Embryonic facial prominence (tissue), 1 donor: ENCODE results near the gene COLEC12.

Experiments
- DNase-seq: peaks from one replicate; pipeline ENCODE4 v3.0.0-alpha.2; 2016; ENCODE audit errors: extremely low spot score

The COLEC12 gene

GRCh38 chr18:475202-476031 lies 25.1 kb downstream of the COLEC12 start:
- no peak for DNase-seq

DNA sequence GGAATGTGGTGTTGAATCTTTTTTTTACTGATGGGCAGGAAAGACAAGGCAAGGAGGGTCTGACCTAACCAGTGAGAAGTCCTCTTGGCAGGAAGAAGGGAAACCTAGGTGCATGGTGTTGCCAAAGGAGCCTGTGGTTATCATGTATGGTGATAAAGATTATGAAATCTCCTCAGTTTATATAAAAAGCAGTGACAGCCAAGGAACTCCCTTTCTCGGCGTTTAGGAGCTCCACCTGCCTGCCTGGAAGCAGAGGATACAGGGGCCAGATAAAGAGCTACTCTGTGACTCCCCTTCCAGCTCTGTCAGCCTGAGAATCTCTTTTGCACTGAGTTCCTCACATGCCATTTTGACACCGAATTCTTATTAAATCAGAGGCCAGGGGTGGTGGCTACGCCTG lies 26.1 kb downstream of the COLEC12 start:
- no peak for DNase-seq

- no peak for DNase-seq
These were observed 26.7 kb downstream of the COLEC12 start for GRCh38 chr18:473802-474201.

DNA sequence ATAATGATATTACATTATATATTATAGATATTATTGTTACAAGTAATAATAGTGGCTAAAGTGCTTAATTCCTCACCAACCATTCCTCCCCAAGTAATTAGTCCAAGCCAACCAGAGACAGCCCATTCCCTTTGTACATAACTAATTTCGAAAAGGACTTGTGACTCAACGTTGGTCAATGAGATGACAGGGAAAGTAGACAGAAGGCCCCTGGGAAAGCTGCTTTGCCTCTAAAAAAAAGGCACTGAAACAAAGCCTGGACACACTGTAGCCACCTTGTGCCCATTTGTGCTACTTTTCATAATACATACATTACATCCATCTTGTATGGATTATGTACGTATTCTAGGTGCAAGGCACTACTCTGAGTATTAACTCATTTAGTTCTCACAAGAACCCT lies 28.8 kb downstream of the COLEC12 start:
- DNase-seq: no peak

GRCh38 chr18:470661-471501 lies 29.6 kb downstream of the COLEC12 start:
- no peak for DNase-seq

DNA sequence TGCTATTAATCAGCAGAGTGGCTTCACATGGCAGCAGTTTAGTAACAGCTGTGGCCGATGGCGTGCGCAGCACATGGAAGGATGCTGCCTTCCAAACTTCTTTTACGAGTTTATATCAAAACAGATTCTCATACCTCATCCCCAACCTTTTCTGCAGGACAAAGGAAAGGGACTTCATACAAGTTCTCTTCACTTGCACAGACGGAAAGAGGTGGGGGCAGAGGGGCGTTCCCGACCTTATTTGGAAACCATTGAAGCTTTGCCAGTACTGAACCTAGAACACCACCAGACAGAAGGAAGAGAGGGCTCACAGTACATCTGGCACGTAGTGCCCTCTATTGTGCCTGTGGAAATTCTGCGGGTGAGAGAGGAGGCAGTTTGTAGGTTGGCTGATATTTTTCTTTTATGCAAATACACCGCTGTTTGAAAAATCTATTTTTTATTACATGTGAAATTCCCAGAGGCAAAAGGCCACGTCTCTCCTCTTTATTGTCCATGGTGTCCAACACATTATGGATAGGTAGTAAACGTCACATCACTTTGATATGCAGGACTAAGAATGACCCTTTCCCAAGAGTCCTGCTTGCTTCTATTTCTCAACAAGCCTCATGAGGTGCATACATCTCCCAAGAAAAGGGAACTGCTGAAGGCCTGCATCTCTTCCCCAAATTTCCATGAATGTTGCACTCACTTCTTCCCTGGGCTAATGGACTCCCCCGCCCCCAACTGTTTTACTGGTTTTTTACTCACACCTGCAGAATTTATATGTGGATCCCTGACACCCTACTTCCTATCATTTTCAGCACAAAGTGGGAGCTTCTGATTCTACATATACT lies 31.3 kb downstream of the COLEC12 start:
- DNase-seq: no peak

DNA sequence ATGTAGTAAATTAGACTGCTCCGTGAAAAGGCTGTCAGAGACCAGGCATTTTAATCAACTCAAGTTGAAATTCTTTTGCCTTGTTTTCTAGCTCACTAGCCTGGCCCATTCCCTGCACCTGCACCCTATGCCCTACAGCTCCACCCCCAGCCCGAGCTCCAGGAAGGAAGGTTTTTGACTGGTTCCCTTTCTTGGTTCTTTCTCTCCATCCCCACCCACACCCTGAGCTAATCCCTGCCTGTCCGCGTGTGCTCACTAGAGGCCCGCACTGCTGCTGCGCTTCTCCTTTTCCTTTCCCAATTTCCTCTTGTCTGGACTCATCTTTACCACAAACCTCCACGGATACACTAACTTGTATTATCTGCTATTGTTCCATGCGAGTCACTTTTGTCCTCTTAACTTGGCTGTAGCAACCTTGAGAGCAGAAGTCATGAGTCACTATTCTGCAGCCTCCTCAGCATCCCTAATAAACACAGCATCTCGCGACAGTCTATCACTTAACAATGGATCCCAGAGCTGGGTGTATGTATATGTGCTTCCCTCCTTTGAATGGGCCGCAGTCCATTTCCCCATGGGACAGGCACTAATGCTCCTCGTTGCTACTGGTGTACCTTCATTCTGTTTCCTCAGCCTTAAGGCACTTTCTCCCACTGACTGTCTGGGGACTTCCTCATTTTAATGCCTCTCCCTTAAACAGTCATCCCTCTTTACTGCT lies 36.5 kb downstream of the COLEC12 start:
- no peak for DNase-seq

GRCh38 chr18:463403-463802 lies 37.1 kb downstream of the COLEC12 start:
- no peak for DNase-seq

DNA sequence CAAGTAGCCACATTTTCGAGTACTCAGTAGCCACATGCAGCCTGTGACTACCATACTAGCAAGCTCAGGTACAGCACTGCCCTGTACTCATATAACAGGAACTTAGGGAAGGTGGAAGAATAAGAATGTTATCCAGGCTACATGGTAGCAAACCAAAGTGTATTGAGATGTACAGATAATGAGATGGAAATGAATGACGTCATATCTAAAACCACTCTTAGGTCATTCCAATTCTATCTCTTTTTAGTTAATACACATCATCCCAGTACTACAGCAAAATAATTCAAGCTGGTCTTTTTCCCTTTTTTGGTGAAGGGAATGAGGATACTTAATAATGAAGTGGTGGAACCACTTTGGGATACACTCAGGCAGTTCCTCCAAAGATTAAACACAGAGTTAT lies 38.7 kb downstream of the COLEC12 start:
- DNase-seq: no peak

DNA sequence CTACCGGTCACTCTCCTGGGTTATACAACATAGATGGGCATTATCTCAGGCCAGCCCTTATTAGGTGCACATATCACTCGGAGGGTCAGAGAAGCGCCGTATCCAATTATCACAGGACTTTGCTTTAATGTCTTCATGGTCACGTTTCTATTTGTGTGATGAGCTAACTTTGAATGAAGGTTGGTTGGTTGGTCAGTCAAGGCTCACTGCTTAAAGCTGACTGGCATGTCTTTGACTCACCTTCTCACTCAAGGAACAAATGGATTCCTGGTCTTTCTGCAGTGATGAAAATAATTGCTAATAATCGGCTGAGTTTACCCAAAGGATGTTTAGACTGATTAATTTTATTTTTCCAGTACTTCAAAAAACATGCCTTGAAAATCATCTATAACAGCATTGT lies 39.7 kb downstream of the COLEC12 start:
- DNase-seq: no peak

GRCh38 chr18:459814-460593 lies 40.5 kb downstream of the COLEC12 start:
- no peak for DNase-seq

- no peak for DNase-seq
These were observed 42.7 kb downstream of the COLEC12 start for GRCh38 chr18:457521-458412.

DNA sequence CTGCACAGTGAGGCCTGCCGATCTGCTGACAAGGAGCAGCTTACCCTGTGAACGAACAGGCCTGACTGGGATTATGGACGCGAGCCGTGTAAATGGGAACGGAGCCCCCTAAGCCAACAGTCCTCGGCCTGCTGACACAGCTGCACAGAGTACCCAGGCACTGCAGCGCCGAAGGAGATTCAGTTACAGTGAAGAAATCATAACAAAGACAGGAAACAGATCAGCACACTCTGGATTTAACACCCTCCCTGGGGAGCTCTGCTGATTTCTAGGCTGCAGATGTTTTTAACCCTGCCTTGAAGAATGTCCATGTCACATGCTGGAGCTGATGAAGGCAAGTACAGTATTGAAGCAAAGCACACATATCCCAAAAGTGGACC lies 43.4 kb downstream of the COLEC12 start:
- peak; percentile 72 for DNase-seq

DNA sequence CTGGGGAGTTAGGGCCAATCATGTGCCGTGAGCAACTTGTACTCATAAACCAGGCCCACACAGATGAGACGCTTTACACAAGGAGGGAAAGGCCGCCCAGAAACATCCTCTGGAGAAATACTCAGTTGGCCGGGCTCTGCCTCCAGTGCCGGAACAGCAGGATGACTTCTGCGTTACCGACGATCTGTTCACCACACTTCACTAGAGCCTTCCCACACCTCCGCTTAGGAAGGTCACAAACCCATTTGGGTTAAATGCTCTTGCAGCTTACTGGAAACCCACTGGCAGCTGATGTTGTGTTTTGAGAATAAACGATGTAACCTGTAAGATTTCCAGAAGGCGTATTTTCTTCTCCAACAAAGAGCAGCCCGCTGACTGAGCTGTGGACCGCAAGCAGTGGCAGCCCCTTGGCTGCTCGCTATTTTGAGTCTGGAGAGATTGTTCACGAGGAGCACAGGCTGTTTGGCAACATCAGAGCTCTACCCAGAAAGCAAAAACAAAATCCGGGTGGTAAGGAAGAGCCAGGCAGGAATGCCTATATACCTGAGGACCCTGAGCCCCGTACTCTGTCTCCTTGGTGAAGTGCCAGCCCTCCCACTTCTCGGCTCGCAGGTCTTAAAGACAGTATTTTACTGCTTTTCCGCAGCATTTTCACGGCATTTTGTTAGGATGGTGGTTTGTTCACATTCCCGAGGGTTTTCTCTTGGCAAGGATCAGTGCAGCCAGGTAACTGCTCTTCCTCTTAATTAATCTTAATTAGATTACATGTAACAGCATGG lies 44.0 kb downstream of the COLEC12 start:
- DNase-seq: no peak

DNA sequence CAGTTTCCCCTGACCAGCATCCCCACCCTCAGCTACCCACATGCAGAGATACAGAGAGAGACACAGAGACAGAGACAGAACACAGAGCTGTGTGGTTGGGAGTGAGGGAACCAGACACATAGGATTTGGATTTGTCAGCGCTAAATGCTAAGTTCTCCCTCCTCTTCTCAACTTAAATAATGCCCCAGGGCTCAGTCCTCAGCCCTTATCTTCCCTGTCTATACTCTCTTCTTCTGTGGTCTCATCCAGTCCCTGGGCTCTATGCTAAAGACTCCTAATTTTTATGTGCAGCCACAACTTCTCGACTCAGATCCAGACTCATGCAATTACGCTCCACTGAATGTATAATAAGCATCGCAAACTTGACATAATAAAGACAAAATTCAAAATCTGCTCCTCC lies 47.1 kb downstream of the COLEC12 start:
- DNase-seq: no peak

GRCh38 chr18:452816-453215 lies 47.7 kb downstream of the COLEC12 start:
- no peak for DNase-seq

- no peak for DNase-seq
These were observed 51.1 kb downstream of the COLEC12 start for GRCh38 chr18:449374-449773.

- no peak for DNase-seq
These were observed 52.2 kb downstream of the COLEC12 start for GRCh38 chr18:448116-448790.
